GM12864 (cell line): Measurements from ENCODE around the gene ZFY.

Source experiments
- DNase-seq: peaks from one replicate; pipeline ENCODE4 v3.0.0-alpha.2; 2011; ENCODE audit warnings: low read depth
- H3K4me3 ChIP-seq: 2 replicates; pipeline ENCODE4 v1.5.1; 2011; ENCODE audit warnings: mild to moderate bottlenecking, low read depth, low read length, control low read depth
- TF ChIP-seq, protein P1 (sequence below): IDR thresholded peaks from 2 replicates; pipeline ENCODE4 v1.5.1; 2011; ENCODE audit warnings: low read depth, mild to moderate bottlenecking, moderate library complexity, low read length, control low read depth, inconsistent platforms; ENCODE audit errors: missing control alignments

Gene ZFY

DNA sequence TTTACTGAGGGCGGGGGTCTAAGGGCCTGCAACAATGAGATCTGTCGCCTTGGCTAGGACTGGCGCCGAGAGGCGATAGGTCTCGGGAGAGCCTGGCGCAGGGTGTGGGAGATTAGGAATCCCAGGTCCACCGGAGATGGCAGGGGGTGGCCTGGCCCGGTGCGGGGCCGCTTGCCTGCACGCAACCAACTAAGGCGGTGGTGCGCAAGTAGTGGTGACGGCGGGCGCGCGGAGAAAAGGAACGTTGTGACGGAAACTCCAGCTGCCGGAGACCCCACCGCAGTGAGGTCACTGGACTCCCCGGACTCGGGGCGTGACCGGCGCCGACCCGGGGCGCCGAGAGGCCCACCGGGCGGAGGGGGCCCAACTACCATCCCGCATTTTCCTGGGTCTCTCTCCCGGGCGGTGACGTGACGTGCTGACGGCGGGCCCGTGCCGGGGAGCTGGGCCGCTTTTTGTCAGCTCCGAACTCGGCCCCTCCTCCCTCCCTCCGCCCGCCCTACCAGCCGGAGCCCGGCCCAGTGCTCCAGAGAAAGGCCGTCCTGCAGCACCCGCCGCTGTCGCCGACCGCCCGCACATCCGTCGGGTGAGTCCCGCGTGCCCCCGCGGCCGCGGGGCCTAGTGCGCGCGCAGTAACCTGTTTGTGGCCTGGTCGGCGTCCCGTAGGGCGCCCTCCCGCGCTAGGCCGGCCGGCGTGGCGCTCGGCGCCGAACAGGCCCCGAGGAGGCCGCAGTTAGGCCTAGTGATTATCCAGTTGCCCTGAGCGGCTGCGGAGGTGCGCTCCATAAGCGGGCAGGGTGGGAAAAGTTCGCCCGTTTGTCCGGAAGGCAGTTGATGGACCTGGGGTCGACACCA, at the start of gene ZFY:
ZFY (plus strand) TSS at position 521 of the 855 bp plus-strand sequence. CDS start 18,556 bp downstream, outside the sequence.
- TF ChIP-seq, protein P1, sequence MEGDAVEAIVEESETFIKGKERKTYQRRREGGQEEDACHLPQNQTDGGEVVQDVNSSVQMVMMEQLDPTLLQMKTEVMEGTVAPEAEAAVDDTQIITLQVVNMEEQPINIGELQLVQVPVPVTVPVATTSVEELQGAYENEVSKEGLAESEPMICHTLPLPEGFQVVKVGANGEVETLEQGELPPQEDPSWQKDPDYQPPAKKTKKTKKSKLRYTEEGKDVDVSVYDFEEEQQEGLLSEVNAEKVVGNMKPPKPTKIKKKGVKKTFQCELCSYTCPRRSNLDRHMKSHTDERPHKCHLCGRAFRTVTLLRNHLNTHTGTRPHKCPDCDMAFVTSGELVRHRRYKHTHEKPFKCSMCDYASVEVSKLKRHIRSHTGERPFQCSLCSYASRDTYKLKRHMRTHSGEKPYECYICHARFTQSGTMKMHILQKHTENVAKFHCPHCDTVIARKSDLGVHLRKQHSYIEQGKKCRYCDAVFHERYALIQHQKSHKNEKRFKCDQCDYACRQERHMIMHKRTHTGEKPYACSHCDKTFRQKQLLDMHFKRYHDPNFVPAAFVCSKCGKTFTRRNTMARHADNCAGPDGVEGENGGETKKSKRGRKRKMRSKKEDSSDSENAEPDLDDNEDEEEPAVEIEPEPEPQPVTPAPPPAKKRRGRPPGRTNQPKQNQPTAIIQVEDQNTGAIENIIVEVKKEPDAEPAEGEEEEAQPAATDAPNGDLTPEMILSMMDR, result no peak
- DNase-seq, result no peak
- H3K4me3 ChIP-seq, result peak within 1 kb of the TSS; percentile 83

DNA sequence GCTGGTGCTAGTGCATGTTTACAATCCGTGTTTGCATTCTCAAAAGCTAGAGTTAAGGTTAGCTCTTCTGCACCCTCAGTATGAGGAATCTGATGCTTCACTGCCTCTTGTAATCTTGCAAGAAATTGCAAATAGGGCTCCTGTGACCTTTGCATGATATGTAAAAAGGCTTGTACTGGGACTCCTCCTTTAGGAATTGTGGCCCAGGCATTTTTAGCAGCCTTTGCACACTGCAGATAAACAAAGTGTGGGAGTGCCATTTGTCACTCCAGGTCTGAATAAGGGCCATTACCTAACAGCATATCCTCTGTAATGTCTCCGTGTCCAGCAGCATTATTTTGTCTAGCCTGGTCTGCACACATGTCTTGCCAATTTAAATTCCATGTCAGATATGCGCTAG, 49.3 kb upstream of the ZFY start:
- no peak overlapping the region for H3K4me3 ChIP-seq
- no peak for DNase-seq
- TF ChIP-seq, protein P1, result no peak

DNA sequence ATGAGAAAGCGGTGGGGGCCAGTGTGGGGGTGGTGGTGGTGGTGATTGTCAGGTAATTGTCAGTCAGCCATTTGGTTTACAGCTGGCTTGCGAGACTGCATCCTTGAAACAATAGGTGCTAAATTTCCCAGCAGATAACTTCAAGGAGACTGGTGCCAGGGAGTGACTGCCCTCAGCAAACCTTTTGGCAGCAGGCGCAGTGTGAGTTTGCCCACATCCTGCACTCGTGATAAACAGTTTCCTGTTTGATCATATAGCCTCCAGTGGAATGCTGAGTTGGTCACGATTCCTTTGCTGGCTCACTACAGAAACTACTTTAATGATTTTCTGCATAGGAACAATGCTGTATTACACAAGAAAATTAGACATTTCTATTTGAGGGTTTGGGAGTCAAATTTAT, 47.8 kb upstream of the ZFY start:
- H3K4me3 ChIP-seq, result no peak overlapping the region
- no peak for DNase-seq
- TF ChIP-seq, protein P1, result no peak

DNA sequence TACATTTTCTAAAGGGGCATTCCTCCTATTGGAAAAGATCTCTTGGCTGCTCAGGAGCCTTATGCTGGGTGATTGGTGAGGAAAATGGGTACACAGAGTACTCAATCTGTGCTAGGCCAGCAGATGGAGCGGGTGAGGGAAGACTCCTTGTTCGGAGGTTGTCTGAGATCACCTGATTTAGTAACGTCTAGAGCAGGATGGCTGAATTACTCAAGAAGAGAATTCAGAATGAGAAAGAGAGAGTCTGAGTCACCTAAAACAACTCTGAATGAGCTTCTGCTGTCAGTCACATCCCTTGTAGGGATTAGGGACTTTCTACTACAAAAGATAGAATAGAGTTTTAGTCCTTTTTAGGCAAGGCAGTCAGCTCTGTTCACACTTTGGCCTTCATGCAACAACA, 47.2 kb upstream of the ZFY start:
- TF ChIP-seq, protein P1, result no peak
- H3K4me3 ChIP-seq, result no peak overlapping the region
- peak; percentile 34 for DNase-seq

DNA sequence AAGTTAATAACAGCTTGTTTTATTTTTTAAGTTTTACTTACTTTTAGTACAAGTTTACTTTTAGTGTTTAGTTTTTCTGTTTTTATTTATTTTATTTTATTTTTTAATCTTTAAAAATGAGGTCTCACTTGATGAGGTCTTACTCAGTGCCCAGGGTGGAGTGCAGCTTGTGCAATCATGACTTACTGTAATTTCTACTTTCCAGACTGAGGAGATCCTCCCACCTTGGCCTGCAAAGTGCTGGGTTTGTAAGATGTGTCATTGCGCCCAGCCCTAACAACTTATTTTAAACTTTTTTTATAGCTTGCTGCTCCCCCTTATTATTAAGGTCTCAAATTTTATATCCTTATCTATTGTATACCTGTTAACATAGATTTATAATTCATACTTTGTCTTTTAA, 41.7 kb upstream of the ZFY start:
- TF ChIP-seq, protein P1, result no peak
- no peak for DNase-seq
- H3K4me3 ChIP-seq, result no peak overlapping the region

DNA sequence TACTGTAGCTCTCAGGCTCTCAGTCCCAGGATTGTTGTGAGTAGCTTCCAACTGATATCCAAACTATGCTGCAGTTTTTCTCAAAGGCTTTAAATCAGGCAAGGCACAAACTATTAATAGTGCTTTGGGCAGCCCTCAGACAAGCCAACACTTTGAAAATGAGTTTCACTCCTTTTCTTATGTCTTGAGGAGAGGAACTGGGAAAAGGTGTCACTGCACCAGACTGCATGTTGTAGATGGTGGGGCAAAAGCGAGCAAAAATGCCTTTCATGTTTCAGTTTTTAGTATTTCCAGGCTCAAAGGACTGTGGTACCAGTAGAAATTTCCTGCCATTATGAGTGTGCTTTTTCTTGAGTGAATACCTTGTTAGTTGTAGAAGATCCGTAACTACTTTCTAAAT, 39.1 kb upstream of the ZFY start:
- TF ChIP-seq, protein P1, result no peak
- no peak overlapping the region for H3K4me3 ChIP-seq
- no peak for DNase-seq

DNA sequence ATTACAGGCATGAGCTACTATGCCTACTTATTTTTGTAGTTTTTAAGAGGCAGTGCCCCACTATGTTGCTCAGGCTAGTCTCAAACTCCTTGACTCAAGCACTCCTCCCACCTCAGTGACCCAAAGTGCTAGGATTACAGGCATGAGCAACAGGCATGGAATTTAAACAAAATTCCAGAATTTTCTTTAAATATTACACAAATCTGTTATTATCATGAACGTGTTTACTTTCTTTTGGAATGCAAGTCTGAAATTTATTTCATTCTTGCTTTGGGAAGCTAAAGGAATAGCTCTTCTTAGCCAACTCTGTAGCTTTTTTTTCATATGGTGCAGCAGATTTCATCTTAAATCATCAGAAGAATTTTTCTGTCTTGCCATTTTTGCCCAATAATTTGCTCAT, 27.8 kb upstream of the ZFY start:
- TF ChIP-seq, protein P1, result no peak
- DNase-seq, result no peak
- H3K4me3 ChIP-seq, result no peak overlapping the region
